ENCODE results near the gene RNGTT. TPM values are rescaled to one million over a fixed set of nuclear protein-coding genes. Genes with fewer than 3 reads are reported as not detected.

Gene RNGTT
- total RNA-seq, 1 experiment from 2014 or later, result 15.2 TPM

- no TSS peak for BruUV-seq (replicated peaks)
- no peak for DNase-seq
- H3F3A ChIP-seq (ENCODE audit: insufficient read depth, low read depth), result no peaks in the 10 kb centered on the region
- no peaks in the 10 kb centered on the region for H3K9me3 ChIP-seq (ENCODE audit: insufficient read depth, low read depth)
- H3K9me2 ChIP-seq (ENCODE audit: insufficient read depth), result no peaks in the 10 kb centered on the region
- no peak overlapping the region for H3K4me3 ChIP-seq
- no peaks in the 10 kb centered on the region for H3K4me1 ChIP-seq (replicated peaks; ENCODE audit: insufficient read depth)
- H3K27ac ChIP-seq, result no peak overlapping the region
- ChIA-PET POLR2A (ENCODE audit: unreplicated experiment) (no interaction called here), CTCF (no interaction called here)
- H3K36me3 ChIP-seq (ENCODE audit: low read depth), result no peaks in the 10 kb centered on the region
- H3K4me2 ChIP-seq, result no peak overlapping the region
- no peaks in the 10 kb centered on the region for H4K20me1 ChIP-seq (ENCODE audit: insufficient read depth)
- intact Hi-C loops (cut with micrococcal nuclease; ENCODE audit: unreplicated experiment), result no loop called here
- no peak overlapping the region for H2AFZ ChIP-seq
- H3K79me2 ChIP-seq (ENCODE audit: low read depth), result no peaks in the 10 kb centered on the region
- TF ChIP-seq CTCF (conservative IDR thresholded peaks at IDR 0.05), result no peak
- TF ChIP-seq EZH2 (IDR thresholded peaks at IDR 0.05; ENCODE audit: low read depth), result no peak
- H3K27me3 ChIP-seq (ENCODE audit: insufficient read depth, low read depth), result 0 out of 2 replicates have a peak, but pooled peaks cover 2% of the 10 kb centered on the region
Observed at GRCh38 chr6:88573561-88573960, 389.9 kb downstream of the RNGTT start.

- intact Hi-C loops (cut with micrococcal nuclease; ENCODE audit: unreplicated experiment), result no loop called here
- POLR2A ChIA-PET (ENCODE audit: unreplicated experiment), result no interaction called here
- no TSS peak for BruUV-seq (replicated peaks)
- H3K27me3 ChIP-seq (ENCODE audit: insufficient read depth, low read depth), result no peaks in the 10 kb centered on the region
- CTCF ChIA-PET, result no interaction called here
- no peaks in the 10 kb centered on the region for H4K20me1 ChIP-seq (ENCODE audit: insufficient read depth)
- no peak overlapping the region for H2AFZ ChIP-seq
- no peaks in the 10 kb centered on the region for H3K4me1 ChIP-seq (replicated peaks; ENCODE audit: insufficient read depth)
- TF ChIP-seq EZH2 (IDR thresholded peaks at IDR 0.05; ENCODE audit: low read depth) (no peak), CTCF (conservative IDR thresholded peaks at IDR 0.05) (no peak)
- H3K36me3 ChIP-seq (ENCODE audit: low read depth), result no peaks in the 10 kb centered on the region
- no peak overlapping the region for H3K4me3 ChIP-seq
- no peaks in the 10 kb centered on the region for H3K79me2 ChIP-seq (ENCODE audit: low read depth)
- no peaks in the 10 kb centered on the region for H3K9me3 ChIP-seq (ENCODE audit: insufficient read depth, low read depth)
- DNase-seq, result no peak
- no peaks in the 10 kb centered on the region for H3F3A ChIP-seq (ENCODE audit: insufficient read depth, low read depth)
- H3K27ac ChIP-seq, result no peak overlapping the region
- H3K9me2 ChIP-seq (ENCODE audit: insufficient read depth), result no peaks in the 10 kb centered on the region
- no peak overlapping the region for H3K4me2 ChIP-seq
Observed at GRCh38 chr6:88572449-88573139, 390.8 kb downstream of the RNGTT start.

- Histone ChIP-seq H3F3A (ENCODE audit: insufficient read depth, low read depth) (no peaks in the 10 kb centered on the region), H3K27me3 (ENCODE audit: insufficient read depth, low read depth) (no peaks in the 10 kb centered on the region), H3K4me3 (no peak overlapping the region), H2AFZ (no peak overlapping the region), H3K79me2 (ENCODE audit: low read depth) (no peaks in the 10 kb centered on the region), H3K9me2 (ENCODE audit: insufficient read depth) (no peaks in the 10 kb centered on the region), H3K4me1 (replicated peaks; ENCODE audit: insufficient read depth) (no peaks in the 10 kb centered on the region), H4K20me1 (ENCODE audit: insufficient read depth) (no peaks in the 10 kb centered on the region), H3K27ac (no peak overlapping the region), H3K9me3 (ENCODE audit: insufficient read depth, low read depth) (no peaks in the 10 kb centered on the region), H3K4me2 (no peak overlapping the region), H3K36me3 (ENCODE audit: low read depth) (no peaks in the 10 kb centered on the region)
- ChIA-PET POLR2A (ENCODE audit: unreplicated experiment) (no interaction called here), CTCF (no interaction called here)
- TF ChIP-seq CTCF (conservative IDR thresholded peaks at IDR 0.05), result no peak
- no peak for TF ChIP-seq EZH2 (IDR thresholded peaks at IDR 0.05; ENCODE audit: low read depth)
- no TSS peak for BruUV-seq (replicated peaks)
- DNase-seq, result no peak
- intact Hi-C loops (cut with micrococcal nuclease; ENCODE audit: unreplicated experiment), result no loop called here
Observed at GRCh38 chr6:88569959-88570358, 393.5 kb downstream of the RNGTT start.
